ENCODE measurements around the gene NOL4L.

The NOL4L gene

DNA sequence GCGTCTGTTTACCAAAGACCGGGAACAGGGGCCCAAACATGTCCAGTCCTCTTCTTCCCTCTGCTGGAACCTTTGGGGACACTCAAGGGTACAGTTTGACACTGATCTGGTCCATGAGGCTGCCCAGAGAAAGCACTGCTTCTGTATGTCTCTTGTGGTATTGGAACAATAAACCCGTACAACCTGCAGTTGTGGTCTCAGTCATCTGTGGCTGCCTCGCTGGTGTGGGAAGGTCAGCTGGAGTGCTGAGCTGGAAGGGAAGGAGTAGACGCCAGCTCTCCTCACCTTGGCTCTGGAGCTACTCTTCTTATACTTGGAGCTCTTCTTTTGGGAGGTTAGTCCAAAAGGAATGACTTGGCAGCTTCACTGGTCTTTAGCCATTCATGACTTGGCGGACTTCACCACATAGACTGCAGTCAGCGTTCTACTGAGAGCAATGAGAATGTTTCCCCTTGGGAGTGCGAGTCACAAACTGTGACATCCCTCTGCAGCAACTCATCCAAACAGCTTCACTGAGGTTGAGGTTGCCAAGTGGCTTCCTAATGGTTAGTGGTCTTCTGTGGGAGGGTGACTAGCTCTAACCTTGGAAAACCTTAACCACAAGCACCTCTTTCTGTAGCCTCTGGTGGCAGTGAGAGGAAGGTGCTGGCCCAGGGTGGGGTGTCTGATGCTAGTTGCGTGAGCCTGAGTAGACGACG is 145.9 kb downstream of the NOL4L start:
- Histone ChIP-seq H3K27me3 (no peaks in the 10 kb centered on the region), H3K27ac (no peak overlapping the region), H3K4me1 (ENCODE audit: control insufficient read depth in 1 of 2, insufficient read depth in 1 of 2, low read depth in 1 of 2, low read length in 1 of 2) (no peaks in the 10 kb centered on the region), H3K9me3 (no peaks in the 10 kb centered on the region), H3K4me3 (ENCODE audit: low read depth in 1 of 2, low read length in 1 of 2) (no peak overlapping the region), H3K36me3 (peaks cover 87% of the 10 kb centered on the region)
- TF ChIP-seq, protein P1, sequence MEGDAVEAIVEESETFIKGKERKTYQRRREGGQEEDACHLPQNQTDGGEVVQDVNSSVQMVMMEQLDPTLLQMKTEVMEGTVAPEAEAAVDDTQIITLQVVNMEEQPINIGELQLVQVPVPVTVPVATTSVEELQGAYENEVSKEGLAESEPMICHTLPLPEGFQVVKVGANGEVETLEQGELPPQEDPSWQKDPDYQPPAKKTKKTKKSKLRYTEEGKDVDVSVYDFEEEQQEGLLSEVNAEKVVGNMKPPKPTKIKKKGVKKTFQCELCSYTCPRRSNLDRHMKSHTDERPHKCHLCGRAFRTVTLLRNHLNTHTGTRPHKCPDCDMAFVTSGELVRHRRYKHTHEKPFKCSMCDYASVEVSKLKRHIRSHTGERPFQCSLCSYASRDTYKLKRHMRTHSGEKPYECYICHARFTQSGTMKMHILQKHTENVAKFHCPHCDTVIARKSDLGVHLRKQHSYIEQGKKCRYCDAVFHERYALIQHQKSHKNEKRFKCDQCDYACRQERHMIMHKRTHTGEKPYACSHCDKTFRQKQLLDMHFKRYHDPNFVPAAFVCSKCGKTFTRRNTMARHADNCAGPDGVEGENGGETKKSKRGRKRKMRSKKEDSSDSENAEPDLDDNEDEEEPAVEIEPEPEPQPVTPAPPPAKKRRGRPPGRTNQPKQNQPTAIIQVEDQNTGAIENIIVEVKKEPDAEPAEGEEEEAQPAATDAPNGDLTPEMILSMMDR (IDR thresholded peaks at IDR 0.05) = no peak

DNA sequence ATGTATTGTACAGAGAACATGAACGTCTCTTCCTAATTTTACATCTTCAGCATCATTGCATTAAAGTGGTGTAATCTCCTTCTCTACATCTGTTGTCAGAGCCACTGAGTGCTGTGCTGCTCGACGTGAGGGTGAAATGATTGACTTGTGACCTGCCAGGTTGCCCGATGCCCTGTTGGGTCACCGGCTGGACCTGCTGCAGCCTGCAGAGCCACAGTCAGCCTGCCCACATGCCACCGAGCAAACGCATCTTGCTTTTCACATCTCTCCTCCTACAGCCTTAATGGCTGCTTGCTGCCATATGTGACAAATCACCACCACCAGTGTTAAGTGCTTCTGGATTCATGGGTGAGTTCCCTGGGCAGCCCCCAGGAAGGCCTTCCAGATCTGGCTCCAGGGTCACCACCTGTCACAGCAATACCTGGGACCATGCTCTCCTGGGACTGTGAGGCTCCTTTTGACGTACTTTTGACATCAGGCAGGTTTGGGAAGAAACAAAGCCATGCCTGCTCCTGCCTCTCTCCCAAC is 146.7 kb downstream of the NOL4L start:
- TF ChIP-seq, protein P1 (IDR thresholded peaks at IDR 0.05) = no peak

DNA sequence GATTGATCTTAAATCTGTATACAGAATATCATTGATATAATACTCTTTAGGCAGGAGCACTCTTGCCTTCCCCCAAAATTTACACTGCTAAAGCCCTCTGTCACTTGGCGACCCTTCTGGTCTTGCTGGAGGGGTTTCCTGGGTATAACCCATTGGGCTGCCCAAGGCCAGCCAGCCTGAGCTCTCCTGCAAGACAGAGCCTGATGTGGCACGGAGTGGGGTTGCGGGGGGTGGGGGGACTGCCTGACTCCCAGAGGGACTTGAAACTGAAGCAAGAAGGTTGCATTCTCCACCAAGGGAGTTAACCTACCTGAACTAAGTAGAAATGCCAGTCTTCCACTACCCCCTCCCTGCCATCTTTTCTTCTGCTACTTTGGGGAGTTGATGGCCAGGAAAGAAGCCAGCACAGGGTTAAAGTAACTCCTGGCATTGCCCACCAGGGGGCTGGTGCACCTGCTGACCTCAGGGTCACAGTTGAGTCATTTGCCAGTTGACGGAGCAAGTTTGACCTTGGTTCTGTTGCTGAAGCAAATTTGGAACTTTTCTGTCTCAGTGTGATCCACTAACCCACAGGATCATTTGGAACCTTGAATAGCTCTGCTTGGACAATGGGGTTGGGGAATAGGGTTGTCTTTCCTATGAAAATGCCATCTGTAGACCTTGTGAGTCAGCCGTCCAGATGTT is 147.6 kb downstream of the NOL4L start:
- H3K4me3 ChIP-seq (ENCODE audit: low read depth in 1 of 2, low read length in 1 of 2) = no peak overlapping the region
- H3K36me3 ChIP-seq = peaks cover 89% of the 10 kb centered on the region
- no peaks in the 10 kb centered on the region for H3K9me3 ChIP-seq
- H3K4me1 ChIP-seq (ENCODE audit: control insufficient read depth in 1 of 2, insufficient read depth in 1 of 2, low read depth in 1 of 2, low read length in 1 of 2) = no peaks in the 10 kb centered on the region
- TF ChIP-seq, protein P1 (IDR thresholded peaks at IDR 0.05) = no peak
- no peak overlapping the region for H3K27ac ChIP-seq
- no peaks in the 10 kb centered on the region for H3K27me3 ChIP-seq

More for the DNA sequence above, 146.7 kb downstream of the NOL4L start:
- no peak overlapping the region for H3K4me3 ChIP-seq (ENCODE audit: low read depth in 1 of 2, low read length in 1 of 2)
- H3K9me3 ChIP-seq = no peaks in the 10 kb centered on the region
- peaks cover 89% of the 10 kb centered on the region for H3K36me3 ChIP-seq
- H3K27me3 ChIP-seq = no peaks in the 10 kb centered on the region
- no peaks in the 10 kb centered on the region for H3K4me1 ChIP-seq (ENCODE audit: control insufficient read depth in 1 of 2, insufficient read depth in 1 of 2, low read depth in 1 of 2, low read length in 1 of 2)
- H3K27ac ChIP-seq = no peak overlapping the region

DNA sequence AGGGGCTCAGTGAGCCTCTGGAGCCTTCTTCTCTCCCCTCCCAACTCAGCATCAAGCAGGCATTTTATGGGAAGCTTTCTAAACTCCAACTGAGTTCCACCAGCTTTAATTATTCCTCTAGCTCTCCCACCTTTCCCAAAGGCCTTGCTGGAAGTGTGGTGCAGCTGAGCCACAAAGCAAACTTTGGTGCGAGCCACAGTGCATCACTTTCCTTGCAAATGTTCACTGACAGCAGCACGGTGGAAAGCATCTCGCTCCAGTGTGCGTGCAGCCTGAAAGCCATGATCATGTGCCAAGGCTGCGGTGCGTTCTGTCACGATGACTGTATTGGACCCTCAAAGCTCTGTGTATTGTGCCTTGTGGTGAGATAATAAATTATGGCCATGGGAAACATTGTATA is 148.2 kb downstream of the NOL4L start:
- Histone ChIP-seq H3K27me3 (no peaks in the 10 kb centered on the region), H3K4me1 (ENCODE audit: control insufficient read depth in 1 of 2, insufficient read depth in 1 of 2, low read depth in 1 of 2, low read length in 1 of 2) (no peaks in the 10 kb centered on the region), H3K36me3 (peaks cover 89% of the 10 kb centered on the region), H3K9me3 (no peaks in the 10 kb centered on the region), H3K27ac (no peak overlapping the region), H3K4me3 (ENCODE audit: low read depth in 1 of 2, low read length in 1 of 2) (no peak overlapping the region)
- TF ChIP-seq, protein P1 (IDR thresholded peaks at IDR 0.05) = no peak

DNA sequence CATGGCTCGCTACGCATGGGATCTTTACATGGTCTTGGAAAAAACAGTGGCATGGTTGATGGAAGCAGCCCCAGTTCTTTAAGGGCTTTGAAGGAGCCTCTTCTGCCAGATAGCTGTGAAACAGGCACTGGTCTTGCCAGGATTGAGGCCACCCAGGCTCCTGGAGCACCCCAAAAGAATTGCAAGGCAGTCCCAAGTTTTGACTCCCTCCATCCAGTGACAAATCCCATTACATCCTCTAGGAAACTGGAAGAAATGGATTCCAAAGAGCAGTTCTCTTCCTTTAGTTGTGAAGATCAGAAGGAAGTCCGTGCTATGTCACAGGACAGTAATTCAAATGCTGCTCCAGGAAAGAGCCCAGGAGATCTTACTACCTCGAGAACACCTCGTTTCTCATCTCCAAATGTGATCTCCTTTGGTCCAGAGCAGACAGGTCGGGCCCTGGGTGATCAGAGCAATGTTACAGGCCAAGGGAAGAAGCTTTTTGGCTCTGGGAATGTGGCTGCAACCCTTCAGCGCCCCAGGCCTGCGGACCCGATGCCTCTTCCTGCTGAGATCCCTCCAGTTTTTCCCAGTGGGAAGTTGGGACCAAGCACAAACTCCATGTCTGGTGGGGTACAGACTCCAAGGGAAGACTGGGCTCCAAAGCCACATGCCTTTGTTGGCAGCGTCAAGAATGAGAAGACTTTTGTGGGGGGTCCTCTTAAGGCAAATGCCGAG is 148.8 kb downstream of the NOL4L start:
- no peak overlapping the region for H3K4me3 ChIP-seq (ENCODE audit: low read depth in 1 of 2, low read length in 1 of 2)
- H3K36me3 ChIP-seq = peaks cover 89% of the 10 kb centered on the region
- H3K4me1 ChIP-seq (ENCODE audit: control insufficient read depth in 1 of 2, insufficient read depth in 1 of 2, low read depth in 1 of 2, low read length in 1 of 2) = no peaks in the 10 kb centered on the region
- no peaks in the 10 kb centered on the region for H3K27me3 ChIP-seq
- TF ChIP-seq, protein P1 (IDR thresholded peaks at IDR 0.05) = no peak
- no peak overlapping the region for H3K27ac ChIP-seq
- H3K9me3 ChIP-seq = no peaks in the 10 kb centered on the region
